Posterior vena cava (tissue), 2 donors: Measurements from ENCODE around the gene HOXC10. TPM values are rescaled to one million over a fixed set of nuclear protein-coding genes. Genes with fewer than 3 reads are reported as not detected.
A peak's percentile ranks its signal among the peaks of the same experiment; 100 is the strongest.

ENCODE experiments used
- DNase-seq: peaks from one replicate; pipeline ENCODE4 v3.0.0-alpha.2; 2020; ENCODE audit warnings: low spot score
- intact Hi-C, 2 donors: fragments of 100-400 bp; cut with DNase I; formaldehyde crosslinking; loops; one replicate each; pipeline versions ENCODE4 v1.14.1 to v1.14.2; 2022 to 2023
- microRNA-seq, 2 donors: library from miRNA; unstranded; fragments of <30 nt; microRNA quantifications; one replicate each; pipeline ENCODE4 v1.2.0, GENCODE V29; 2020 to 2021; ENCODE audit warnings: borderline microRNAs expressed in 2 of 2
- total RNA-seq, 2 donors: library from RNA; stranded (reverse); fragmentation: NEBNext Ultra II Directional; extraction: Animal tissue kit (Norgen Biotek cat#: 25700); gene quantifications; one replicate each; pipeline ENCODE4 v1.2.1, GENCODE V29; 2021
- donor health status: DM: yes; HTN: yes; CAD: no.
- donor health status: DM: yes; HTN: yes; CAD: no.

The HOXC10 gene
- total RNA-seq, 2 donors from 2014 or later, result 27.9 to 35.5 TPM

DNA sequence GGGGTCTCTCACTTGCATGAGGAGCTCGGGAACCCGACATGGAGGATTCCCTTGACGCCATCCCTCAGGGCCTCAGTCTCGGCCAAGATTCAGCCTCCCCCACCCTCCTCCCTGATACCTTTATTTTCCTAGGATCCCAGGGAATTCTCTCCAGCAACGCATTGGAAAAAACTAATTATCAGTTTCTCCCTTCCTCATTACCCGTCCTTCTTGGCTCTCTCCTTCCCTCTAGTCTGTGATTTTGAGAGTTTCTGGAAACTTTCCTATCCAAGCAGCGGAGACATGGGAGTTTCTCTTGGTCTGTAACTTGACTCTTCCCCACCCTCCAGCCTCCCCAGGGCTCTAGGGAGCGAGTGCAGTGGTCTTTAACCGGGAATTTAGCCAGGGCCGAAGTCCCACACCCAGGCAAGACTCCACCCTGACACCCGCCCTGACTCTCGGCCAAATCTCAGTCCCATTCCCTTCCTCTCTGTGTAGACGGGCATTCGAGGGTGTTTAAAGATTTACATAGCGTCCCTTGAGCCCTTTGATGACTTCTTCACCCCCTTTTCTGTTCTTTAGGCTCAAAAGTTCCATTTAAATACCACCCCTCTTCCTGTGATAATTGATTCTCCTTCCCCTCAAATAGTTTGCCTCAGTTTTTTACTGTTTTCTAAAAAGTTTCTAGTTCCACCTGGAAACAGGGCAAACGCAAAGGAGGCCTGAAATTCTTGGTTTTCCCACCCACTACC, 54.6 kb downstream of the HOXC10 start:
- intact Hi-C loops, result loop anchor here in 1 of 2 donors (5.0 kb wide), 1 partner anchor 38 kb away; no protein-coding TSS in a partner anchor
- peak; percentile 91 for DNase-seq

Small RNAs within 50 kb of the gene (microRNA-seq; reads per million reads assigned to microRNA genes)
- gene MIR196A2, result 2,414 to 3,977 reads per million in 2 donors
- 292 to 403 reads per million in 2 donors for gene MIR615

Other genes starting within 250 kb of the HOXC10 start
- gene CISTR, start 233.2 kb upstream of the HOXC10 start, total RNA-seq, result not detected
- gene HOXC13, start 46.3 kb upstream of the HOXC10 start, total RNA-seq, result 1 to 10 TPM in 1 of 2 donors, under 1 TPM in 1; 0.23 to 1.1 TPM
- 1 to 10 TPM in 1 of 2 donors, not detected in 1; 1.1 TPM for gene HOXC12, start 30.2 kb upstream of the HOXC10 start, total RNA-seq
- 1 to 10 TPM; 1.3 to 4.2 TPM for gene HOXC11, start 12.0 kb upstream of the HOXC10 start, total RNA-seq
- gene HOTAIR, start 10.2 kb upstream of the HOXC10 start, total RNA-seq, result 1 to 10 TPM; 2.0 to 4.8 TPM
- 10 to 100 TPM in 1 of 2 donors, 1 to 10 TPM in 1; 7.0 to 12.0 TPM for gene HOXC9, start 15.0 kb downstream of the HOXC10 start, total RNA-seq
- 10 to 100 TPM; 13.5 to 22.4 TPM for gene HOXC8, start 23.8 kb downstream of the HOXC10 start, total RNA-seq
- gene HOXC6, start 43.3 kb downstream of the HOXC10 start, total RNA-seq, result 10 to 100 TPM; 23.5 to 31.1 TPM
- gene HOXC5, start 47.9 kb downstream of the HOXC10 start, total RNA-seq, result 1 to 10 TPM; 2.9 to 5.6 TPM
- 10 to 100 TPM; 17.1 to 19.4 TPM for gene HOXC4, start 68.7 kb downstream of the HOXC10 start, total RNA-seq
- gene SMUG1, start 203.8 kb downstream of the HOXC10 start, total RNA-seq, result 10 to 100 TPM; 21.2 to 25.7 TPM